ENCODE measurements around the gene SAFB2.

SAFB2 gene

DNA sequence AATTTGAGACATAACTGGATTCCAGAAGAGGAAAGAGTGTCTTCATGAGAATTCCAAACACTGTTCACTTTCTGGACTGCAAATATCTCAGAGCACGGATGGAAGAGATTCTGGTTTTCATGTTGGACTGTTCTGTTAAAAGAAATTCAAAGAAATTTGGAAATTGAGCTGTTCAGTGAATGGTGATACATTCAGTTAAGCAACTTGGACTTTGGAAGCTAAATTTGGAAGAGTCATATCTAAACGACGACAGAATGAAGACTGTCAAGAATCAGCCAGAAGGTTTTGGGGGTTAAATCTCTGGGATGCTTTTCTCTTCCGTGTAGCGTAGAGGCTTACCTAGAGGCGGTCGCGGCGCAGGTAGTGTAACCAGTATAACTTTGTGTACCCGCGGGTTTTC is 25.9 kb upstream of the SAFB2 start:
- no peak overlapping the region for H3K4me3 ChIP-seq
- DNase-seq (ENCODE audit: low spot score in 2 of 2), result no peak
- peaks cover 93% of the 10 kb centered on the region for H3K36me3 ChIP-seq (replicated peaks)
- H3K4me1 ChIP-seq, result no peaks in the 10 kb centered on the region
- H3K9me3 ChIP-seq, result no peaks in the 10 kb centered on the region
- no peaks in the 10 kb centered on the region for H3K27me3 ChIP-seq (ENCODE audit: low read depth)
- in situ Hi-C loops (cut with MboI; ENCODE audit: low sequenced_read_pairs), result no loop called here

DNA sequence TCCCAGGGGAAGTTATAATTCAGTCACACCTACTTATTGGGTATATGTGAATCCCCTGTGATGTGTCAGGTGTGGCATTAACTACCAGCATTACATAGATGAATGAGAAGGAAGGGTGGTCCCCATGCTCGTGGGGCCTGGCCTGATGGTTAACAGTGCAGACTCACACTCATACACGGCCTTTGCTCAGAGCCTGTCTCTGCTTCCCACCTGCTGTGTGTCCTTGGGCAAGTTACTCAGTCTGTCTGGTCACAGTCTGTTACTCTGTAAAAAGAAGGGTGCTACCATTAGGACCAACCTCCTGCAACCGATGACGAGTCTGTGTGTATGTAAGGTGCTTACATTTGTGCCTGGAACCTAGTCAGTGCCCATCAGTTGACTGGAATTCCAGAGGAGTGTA is 24.1 kb upstream of the SAFB2 start:
- no peaks in the 10 kb centered on the region for H3K4me1 ChIP-seq
- H3K9me3 ChIP-seq, result no peaks in the 10 kb centered on the region
- DNase-seq (ENCODE audit: low spot score in 2 of 2), result no peak
- H3K4me3 ChIP-seq, result no peak overlapping the region
- peaks cover 90% of the 10 kb centered on the region for H3K36me3 ChIP-seq (replicated peaks)
- in situ Hi-C loops (cut with MboI; ENCODE audit: low sequenced_read_pairs), result no loop called here
- no peaks in the 10 kb centered on the region for H3K27me3 ChIP-seq (ENCODE audit: low read depth)

DNA sequence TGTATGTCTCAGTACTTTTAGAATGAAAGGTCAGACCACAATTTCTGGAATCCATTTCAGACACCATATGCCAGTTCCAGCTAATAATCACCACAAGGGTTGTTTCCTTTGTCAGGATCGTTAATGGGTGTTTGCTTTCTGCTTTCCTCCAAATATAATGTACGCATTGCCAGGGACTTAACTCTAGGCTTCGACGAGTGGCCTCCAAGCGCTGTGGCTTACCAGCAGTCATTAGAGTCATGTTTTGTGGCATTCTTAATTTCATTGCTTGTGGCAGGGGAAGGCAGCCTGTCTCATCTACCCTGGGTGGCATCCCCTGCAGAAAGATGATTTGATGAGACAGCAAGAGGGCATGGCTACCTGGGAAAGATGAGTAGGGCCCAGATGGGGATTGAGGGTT is 22.8 kb upstream of the SAFB2 start:
- no peaks in the 10 kb centered on the region for H3K9me3 ChIP-seq
- no peak overlapping the region for H3K4me3 ChIP-seq
- no peaks in the 10 kb centered on the region for H3K4me1 ChIP-seq
- no peak for DNase-seq (ENCODE audit: low spot score in 2 of 2)
- in situ Hi-C loops (cut with MboI; ENCODE audit: low sequenced_read_pairs), result no loop called here
- H3K27me3 ChIP-seq (ENCODE audit: low read depth), result no peaks in the 10 kb centered on the region
- peaks cover 85% of the 10 kb centered on the region for H3K36me3 ChIP-seq (replicated peaks)

DNA sequence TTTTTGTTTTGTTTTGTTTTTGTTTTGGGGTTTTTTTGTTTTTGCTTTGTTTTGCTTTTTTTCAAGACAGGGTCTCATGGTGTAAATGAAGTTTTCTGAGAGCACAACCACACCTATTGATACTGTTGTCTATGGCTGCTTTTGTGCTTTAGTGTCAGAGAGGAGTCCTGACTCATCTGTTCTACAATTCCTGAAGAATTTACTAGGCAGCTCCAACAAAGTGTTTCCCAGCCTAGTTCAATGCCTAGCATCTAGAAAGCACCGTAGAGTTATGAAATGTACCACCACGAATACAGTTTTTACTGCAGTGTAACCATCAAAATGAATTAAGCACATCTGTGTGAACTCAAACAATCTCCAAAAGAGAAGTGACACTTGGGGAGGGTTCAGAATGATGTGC is 21.5 kb upstream of the SAFB2 start:
- H3K4me3 ChIP-seq, result no peak overlapping the region
- H3K9me3 ChIP-seq, result no peaks in the 10 kb centered on the region
- no peak for DNase-seq (ENCODE audit: low spot score in 2 of 2)
- H3K36me3 ChIP-seq (replicated peaks), result peaks cover 75% of the 10 kb centered on the region
- in situ Hi-C loops (cut with MboI; ENCODE audit: low sequenced_read_pairs), result no loop called here
- H3K27me3 ChIP-seq (ENCODE audit: low read depth), result no peaks in the 10 kb centered on the region
- no peaks in the 10 kb centered on the region for H3K4me1 ChIP-seq

DNA sequence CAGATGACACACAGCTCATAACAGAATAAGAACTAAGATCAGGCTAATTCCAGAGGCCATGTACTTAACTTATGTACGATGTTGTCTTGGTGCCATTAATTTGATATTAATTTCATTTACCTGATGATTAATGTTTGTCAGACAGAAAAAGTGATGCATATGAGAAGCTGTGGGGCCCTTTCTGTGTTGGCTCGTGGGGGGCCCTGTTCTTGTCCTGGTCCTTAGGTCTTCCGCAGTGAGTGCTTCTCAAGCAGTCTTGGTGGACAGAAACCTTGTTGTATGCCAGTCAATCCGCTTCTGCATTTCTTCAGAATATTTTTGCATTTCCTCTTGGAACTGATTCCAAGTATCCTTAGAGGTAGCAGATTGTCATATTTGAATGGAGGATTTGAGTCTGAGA is 20.5 kb upstream of the SAFB2 start:
- H3K4me3 ChIP-seq, result no peak overlapping the region
- H3K4me1 ChIP-seq, result no peaks in the 10 kb centered on the region
- DNase-seq (ENCODE audit: low spot score in 2 of 2), result no peak
- no peaks in the 10 kb centered on the region for H3K9me3 ChIP-seq
- no peaks in the 10 kb centered on the region for H3K27me3 ChIP-seq (ENCODE audit: low read depth)
- H3K36me3 ChIP-seq (replicated peaks), result peaks cover 70% of the 10 kb centered on the region
- in situ Hi-C loops (cut with MboI; ENCODE audit: low sequenced_read_pairs), result no loop called here

DNA sequence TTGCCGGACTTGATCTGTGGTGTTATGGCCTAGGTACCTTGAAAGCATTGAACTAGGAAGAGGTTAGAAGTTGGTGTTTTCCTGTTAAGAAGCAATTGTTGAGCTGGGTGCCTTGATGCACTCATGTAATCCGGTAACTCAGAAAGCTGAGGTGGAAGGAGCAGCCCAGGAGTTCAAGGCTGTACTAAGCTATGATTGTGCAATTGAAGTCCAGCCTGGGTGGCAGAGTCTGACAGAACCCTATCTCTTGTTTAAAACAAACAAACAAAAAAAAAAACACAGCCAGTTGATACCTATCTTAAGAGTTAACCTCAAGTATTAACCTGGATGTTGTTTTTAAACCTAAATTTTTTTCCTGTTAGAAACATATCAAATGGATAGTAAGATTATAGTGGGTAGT is 19.6 kb upstream of the SAFB2 start:
- Histone ChIP-seq H3K27me3 (ENCODE audit: low read depth) (no peaks in the 10 kb centered on the region), H3K36me3 (replicated peaks) (peaks cover 70% of the 10 kb centered on the region), H3K9me3 (no peaks in the 10 kb centered on the region), H3K4me3 (no peak overlapping the region), H3K4me1 (no peaks in the 10 kb centered on the region)
- no peak for DNase-seq (ENCODE audit: low spot score in 2 of 2)
- in situ Hi-C loops (cut with MboI; ENCODE audit: low sequenced_read_pairs), result no loop called here

DNA sequence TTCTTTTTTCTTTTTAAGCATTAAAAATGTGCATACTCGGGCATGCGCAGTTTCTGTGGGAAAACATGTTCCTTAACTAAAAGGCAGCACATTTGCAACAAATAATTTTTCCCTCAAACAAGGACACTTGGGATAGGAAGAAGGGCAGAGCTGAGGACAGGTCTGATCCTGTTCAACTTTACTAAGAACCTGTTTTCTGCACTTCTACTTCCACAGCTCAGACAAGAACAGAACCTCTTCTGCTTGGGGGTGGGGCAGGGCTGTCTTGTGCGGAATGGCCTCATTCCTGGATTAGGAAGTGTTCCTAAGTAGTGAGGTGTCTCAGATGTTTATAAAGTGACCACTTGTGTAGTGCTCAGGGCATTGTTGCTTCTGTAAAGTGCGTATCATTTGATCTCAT is 18.6 kb upstream of the SAFB2 start:
- peaks cover 66% of the 10 kb centered on the region for H3K36me3 ChIP-seq (replicated peaks)
- no peak for DNase-seq (ENCODE audit: low spot score in 2 of 2)
- H3K9me3 ChIP-seq, result no peaks in the 10 kb centered on the region
- H3K4me1 ChIP-seq, result no peaks in the 10 kb centered on the region
- in situ Hi-C loops (cut with MboI; ENCODE audit: low sequenced_read_pairs), result no loop called here
- no peak overlapping the region for H3K4me3 ChIP-seq
- H3K27me3 ChIP-seq (ENCODE audit: low read depth), result no peaks in the 10 kb centered on the region

DNA sequence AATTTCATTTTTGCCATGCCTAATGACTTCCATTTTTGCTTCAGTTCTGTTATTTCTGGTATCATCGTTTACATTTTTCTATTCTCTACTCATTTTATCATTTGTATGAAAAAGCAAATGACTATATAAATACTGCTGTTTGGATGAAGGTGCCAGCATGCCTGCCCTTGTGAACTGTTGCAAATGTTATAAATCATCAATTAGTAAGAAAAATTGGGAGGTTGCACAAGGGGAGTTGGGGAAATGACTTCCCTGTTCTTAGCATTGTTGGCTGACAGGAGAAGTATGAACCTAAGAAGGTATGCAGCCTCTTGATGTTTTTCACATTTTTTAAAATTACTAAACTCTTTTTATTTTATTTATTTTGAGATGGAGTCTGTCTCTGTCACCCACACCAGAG is 15.4 kb upstream of the SAFB2 start:
- no peak overlapping the region for H3K4me3 ChIP-seq
- H3K27me3 ChIP-seq (ENCODE audit: low read depth), result no peaks in the 10 kb centered on the region
- H3K9me3 ChIP-seq, result no peaks in the 10 kb centered on the region
- peaks cover 51% of the 10 kb centered on the region for H3K36me3 ChIP-seq (replicated peaks)
- in situ Hi-C loops (cut with MboI; ENCODE audit: low sequenced_read_pairs), result no loop called here
- H3K4me1 ChIP-seq, result no peaks in the 10 kb centered on the region; the same call in 1 of the 2 replicates
- no peak for DNase-seq (ENCODE audit: low spot score in 2 of 2)

DNA sequence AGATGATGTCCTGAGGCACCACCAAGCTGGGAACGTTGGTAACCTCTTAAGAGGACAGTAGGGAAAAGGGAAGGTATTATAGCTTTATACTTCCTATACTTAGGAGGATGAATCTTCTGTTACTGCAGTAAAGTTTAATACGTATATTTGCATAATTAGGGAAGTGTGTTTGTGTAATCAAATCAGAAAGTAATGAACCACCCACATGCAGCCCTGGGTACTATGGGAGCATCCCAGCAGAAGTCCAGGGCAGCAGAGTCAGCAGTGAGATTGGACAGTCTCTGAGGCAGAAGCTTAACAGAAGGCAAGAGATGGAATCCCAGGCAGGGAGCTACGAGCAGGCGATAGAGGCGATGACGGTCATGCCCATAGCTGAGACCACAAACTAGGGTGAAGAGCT is 12.9 kb upstream of the SAFB2 start:
- no peak overlapping the region for H3K4me3 ChIP-seq
- DNase-seq (ENCODE audit: low spot score in 2 of 2), result no peak
- no peaks in the 10 kb centered on the region for H3K9me3 ChIP-seq
- H3K27me3 ChIP-seq (ENCODE audit: low read depth), result no peaks in the 10 kb centered on the region
- no peaks in the 10 kb centered on the region; the same call in 1 of the 2 replicates for H3K4me1 ChIP-seq
- in situ Hi-C loops (cut with MboI; ENCODE audit: low sequenced_read_pairs), result no loop called here
- H3K36me3 ChIP-seq (replicated peaks), result peaks cover 49% of the 10 kb centered on the region

DNA sequence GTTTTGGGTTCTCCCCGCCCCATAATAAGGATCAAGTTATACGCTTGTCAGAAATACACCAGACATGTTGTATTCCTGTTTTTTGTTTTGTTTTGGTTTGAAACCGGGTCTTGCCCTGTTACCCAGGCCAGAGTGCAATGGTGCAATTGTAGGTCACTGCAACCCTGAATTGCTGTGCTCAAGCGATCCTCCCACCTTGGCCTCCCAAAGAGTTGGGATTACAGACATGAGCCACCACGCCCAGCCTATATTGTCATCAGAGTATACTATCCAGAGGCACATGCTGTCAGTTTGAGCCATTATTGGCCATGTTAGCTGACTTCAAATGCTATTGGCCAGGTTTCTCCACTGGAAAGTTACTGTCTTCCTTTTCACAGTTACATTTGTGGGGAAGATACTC is 10.1 kb upstream of the SAFB2 start:
- no peaks in the 10 kb centered on the region for H3K27me3 ChIP-seq (ENCODE audit: low read depth)
- H3K36me3 ChIP-seq (replicated peaks), result peaks cover 69% of the 10 kb centered on the region
- in situ Hi-C loops (cut with MboI; ENCODE audit: low sequenced_read_pairs), result no loop called here
- H3K4me1 ChIP-seq, result no peaks in the 10 kb centered on the region; the same call in 1 of the 2 replicates
- no peak overlapping the region for H3K4me3 ChIP-seq
- H3K9me3 ChIP-seq, result no peaks in the 10 kb centered on the region
- DNase-seq (ENCODE audit: low spot score in 2 of 2), result no peak

DNA sequence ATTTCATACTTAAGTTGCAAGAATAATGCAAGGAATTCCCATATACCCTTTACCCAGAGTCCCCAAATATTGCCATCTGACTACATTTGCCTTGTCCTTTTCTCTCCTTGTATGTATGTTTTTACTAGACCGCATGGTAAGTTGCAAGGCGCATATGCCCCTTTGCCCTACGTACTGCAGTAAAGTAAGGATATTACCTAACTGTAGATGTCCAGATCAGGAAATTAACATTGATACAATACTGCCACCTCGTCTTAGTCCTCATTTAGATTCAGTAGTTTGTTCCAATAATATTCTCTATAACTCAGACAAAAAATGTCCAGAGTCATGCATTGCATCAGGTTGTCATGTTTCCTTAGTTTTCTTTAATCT is 9.7 kb upstream of the SAFB2 start:
- Histone ChIP-seq H3K9me3 (no peaks in the 10 kb centered on the region), H3K27me3 (ENCODE audit: low read depth) (no peaks in the 10 kb centered on the region), H3K4me1 (no peaks in the 10 kb centered on the region; the same call in 1 of the 2 replicates), H3K4me3 (no peak overlapping the region), H3K36me3 (replicated peaks) (peaks cover 69% of the 10 kb centered on the region)
- no peak for DNase-seq (ENCODE audit: low spot score in 2 of 2)
- in situ Hi-C loops (cut with MboI; ENCODE audit: low sequenced_read_pairs), result no loop called here

DNA sequence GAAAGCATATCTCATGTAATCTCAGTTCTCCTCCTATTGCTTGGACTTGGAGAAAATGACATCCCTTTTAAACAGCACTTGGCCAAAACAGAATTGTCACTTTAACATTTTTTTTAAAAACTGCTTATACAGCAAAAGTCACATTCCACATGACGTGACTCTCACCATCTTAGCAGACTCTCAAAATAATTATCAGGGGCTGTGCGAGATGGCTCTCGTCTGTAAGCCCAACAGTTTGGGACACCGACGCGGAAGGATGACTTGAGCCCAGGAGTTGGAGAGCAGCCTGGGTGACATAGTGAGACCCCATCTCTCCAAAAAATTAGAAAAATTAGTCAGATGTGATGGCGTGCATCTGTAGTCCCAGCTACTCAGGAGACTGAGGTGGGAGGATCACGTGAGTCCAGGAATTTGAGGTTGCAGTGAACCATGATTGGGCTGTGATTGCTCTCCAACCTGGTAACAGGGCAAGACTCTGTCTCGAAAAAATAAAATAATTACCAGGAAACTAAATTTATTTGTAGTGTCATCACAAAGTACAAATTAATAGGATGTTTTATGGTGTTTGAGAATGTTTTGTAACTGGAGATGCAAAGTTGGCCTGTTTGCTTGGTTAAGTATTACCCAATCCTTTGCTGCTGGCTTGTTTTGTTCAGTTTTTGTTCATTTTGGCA is 9.1 kb upstream of the SAFB2 start:
- Histone ChIP-seq H3K27me3 (ENCODE audit: low read depth) (no peaks in the 10 kb centered on the region), H3K36me3 (replicated peaks) (peaks cover 72% of the 10 kb centered on the region), H3K4me1 (no peaks in the 10 kb centered on the region; the same call in 1 of the 2 replicates), H3K4me3 (no peak overlapping the region), H3K9me3 (no peaks in the 10 kb centered on the region)
- DNase-seq (ENCODE audit: low spot score in 2 of 2), result no peak
- in situ Hi-C loops (cut with MboI; ENCODE audit: low sequenced_read_pairs), result no loop called here

DNA sequence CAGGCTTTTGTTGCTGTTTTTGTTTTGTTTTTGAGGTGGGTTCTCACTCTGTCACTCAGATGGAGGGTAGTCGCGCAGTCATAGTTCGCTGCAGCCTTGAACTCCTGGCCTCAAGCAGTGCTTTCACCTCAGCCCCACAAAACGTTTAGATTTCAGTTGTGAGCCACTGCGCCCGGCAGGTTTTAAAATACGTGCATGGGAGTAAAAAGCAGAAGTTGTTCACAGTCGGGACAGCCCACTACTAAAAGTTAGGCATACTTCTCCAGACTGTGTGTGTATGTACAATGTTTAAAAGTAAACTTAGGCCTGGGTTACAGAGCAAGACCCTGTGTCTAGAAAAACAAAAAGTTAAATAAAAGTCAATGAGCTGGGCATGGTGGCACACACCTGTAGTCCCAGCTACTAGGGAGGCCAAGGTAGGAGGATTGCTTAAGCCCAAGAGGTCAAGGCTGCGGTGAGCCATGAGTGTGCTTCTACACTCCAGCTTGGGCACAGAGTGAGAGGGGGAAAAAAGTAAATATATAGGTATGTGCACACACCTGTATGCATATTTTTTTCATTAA is 6.4 kb upstream of the SAFB2 start:
- no peaks in the 10 kb centered on the region for H3K9me3 ChIP-seq
- H3K4me3 ChIP-seq, result no peak overlapping the region
- in situ Hi-C loops (cut with MboI; ENCODE audit: low sequenced_read_pairs), result no loop called here
- H3K27me3 ChIP-seq (ENCODE audit: low read depth), result no peaks in the 10 kb centered on the region
- peaks cover 8% of the 10 kb centered on the region for H3K4me1 ChIP-seq
- no peak for DNase-seq (ENCODE audit: low spot score in 2 of 2)
- peaks cover 79% of the 10 kb centered on the region for H3K36me3 ChIP-seq (replicated peaks)

DNA sequence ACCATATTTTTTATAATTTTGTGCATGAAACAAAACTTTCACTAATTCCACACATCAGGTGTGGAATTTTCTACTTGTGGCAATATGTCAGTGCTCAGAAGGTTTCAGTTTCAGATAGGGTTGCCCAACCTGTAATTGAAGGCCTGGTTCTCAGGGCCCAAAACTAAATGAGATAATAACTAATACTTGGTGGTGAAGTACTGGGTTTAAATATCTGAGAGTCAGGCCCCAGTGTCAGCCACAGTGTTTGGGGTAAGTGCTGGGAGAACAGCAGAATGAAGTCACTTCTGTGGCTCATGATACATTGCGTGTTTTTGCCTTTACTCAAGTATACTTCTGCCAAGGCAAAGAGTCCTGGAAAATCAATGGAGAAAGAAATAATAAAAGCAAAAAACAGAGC is 5.9 kb upstream of the SAFB2 start:
- Histone ChIP-seq H3K4me3 (no peak overlapping the region), H3K27me3 (ENCODE audit: low read depth) (no peaks in the 10 kb centered on the region), H3K4me1 (peaks cover 8% of the 10 kb centered on the region), H3K9me3 (no peaks in the 10 kb centered on the region), H3K36me3 (replicated peaks) (peaks cover 79% of the 10 kb centered on the region)
- in situ Hi-C loops (cut with MboI; ENCODE audit: low sequenced_read_pairs), result no loop called here
- no peak for DNase-seq (ENCODE audit: low spot score in 2 of 2)

DNA sequence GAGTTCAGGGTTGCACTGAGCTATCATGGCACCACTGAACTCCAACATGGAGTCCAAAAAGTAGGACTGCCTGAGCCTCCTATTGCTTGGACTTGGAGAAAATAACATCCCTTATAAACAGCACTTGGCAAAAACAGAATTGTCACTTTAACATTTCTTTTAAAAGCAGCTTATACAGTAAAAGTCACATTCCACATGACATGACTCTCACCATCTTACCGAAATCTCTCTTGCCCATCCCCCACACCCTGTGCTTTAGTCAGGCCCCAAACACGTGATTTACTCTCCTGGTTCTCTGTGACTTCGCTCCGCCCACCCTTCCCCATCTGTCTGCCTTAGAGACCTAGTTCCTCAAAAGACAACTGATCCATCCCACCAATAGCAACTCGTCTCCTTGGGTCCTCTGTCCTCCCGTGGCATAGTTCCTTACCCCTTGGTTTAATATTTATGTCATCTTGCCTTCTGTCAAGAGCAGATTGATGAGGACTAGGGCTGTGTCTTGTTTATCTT is 4.9 kb upstream of the SAFB2 start:
- Histone ChIP-seq H3K4me3 (no peak overlapping the region), H3K9me3 (no peaks in the 10 kb centered on the region), H3K36me3 (replicated peaks) (peaks cover 77% of the 10 kb centered on the region), H3K27me3 (ENCODE audit: low read depth) (no peaks in the 10 kb centered on the region), H3K4me1 (peaks cover 8% of the 10 kb centered on the region)
- DNase-seq (ENCODE audit: low spot score in 2 of 2), result peak in 1 of 2 experiments; percentile 47
- in situ Hi-C loops (cut with MboI; ENCODE audit: low sequenced_read_pairs), result no loop called here
